Neural progenitor cell (in vitro differentiated cells): Measurements from ENCODE around the gene IFFO2.

Source experiments
- CTCF ChIP-seq: fragments of 200-600 bp; sonication (generic); IDR thresholded peaks from 2 replicates; pipeline ENCODE4 v1.5.1; 2017; ENCODE audit warnings: antibody characterized with exemption, mild to moderate bottlenecking
- EZH2 ChIP-seq: fragments of 200-600 bp; sonication (generic); IDR thresholded peaks from 2 replicates; pipeline ENCODE4 v1.6.1; 2017; ENCODE audit warnings: antibody characterized with exemption, mild to moderate bottlenecking, moderate library complexity
- EZH2phosphoT487 ChIP-seq: fragments of 200-600 bp; sonication (generic); IDR thresholded peaks from 2 replicates; pipeline ENCODE4 v1.6.1; 2017; ENCODE audit warnings: antibody characterized with exemption

GRCh38 chr1:18899363-18900049, 57.0 kb downstream of the IFFO2 start:
- no peak for TF ChIP-seq EZH2phosphoT487
- TF ChIP-seq CTCF = no peak
- TF ChIP-seq EZH2 = no peak
